Measurements from ENCODE around the gene TRIM7. TPM values are rescaled to one million over a fixed set of nuclear protein-coding genes. Genes with fewer than 3 reads are reported as not detected.
"Not testable (repeated sequence)": the region's sequence is repeated elsewhere in the genome, so short reads cannot be mapped to it uniquely, and the experiment has no call there.

TRIM7 gene
- total RNA-seq, 1 donor from 2014 or later = 16.9 TPM

DNA sequence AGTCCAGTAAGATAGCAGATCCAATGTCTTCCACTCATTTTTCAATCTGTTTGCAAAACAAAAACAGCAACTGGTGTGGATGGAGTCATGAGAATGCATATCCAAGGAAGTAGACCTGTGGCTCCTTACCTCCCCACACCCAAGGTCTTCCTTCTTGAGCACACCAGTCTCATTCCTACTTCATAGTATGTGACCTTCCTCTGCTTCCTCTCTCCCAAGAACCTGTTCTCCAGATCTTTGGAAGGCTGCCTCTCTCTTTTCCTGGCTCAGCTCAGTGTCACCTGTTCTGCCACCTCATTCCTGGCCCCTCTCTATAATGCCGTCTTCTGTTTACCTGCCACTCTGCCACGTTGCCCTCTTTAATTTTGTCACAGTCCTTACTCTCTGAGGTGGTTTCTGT lies 7.9 kb upstream of the TRIM7 start:
- no peak for DNase-seq (ENCODE audit: low read depth, low spot score)

GRCh38 chr5:181212080-181212479 lies 7.1 kb upstream of the TRIM7 start:
- no peak for DNase-seq (ENCODE audit: low read depth, low spot score)

DNA sequence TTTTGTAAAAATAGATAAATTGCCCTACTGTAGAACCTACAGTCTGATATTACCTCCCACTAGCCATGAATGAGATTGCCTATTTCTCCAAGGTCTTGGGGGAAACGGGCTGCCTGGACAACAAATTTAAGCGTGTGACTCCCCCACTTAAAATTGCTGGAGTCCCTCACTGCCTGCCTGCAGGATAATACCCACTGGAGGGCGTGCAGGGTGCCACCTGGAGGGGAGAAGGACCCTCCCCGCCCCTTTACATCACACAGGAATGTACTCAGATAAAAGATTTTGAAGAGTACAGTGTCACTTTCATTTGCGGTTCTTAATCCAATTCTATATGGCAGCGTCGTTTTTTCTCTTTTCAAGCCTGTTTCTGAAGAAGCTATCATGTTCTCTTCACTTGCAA lies 6.2 kb upstream of the TRIM7 start:
- DNase-seq (ENCODE audit: low read depth, low spot score) = no peak

- not testable (repeated sequence) for DNase-seq (ENCODE audit: low read depth, low spot score)
Measured at GRCh38 chr5:181210698-181211097, 5.7 kb upstream of the TRIM7 start.

- not testable (repeated sequence) for DNase-seq (ENCODE audit: low read depth, low spot score)
Measured at GRCh38 chr5:181210148-181210547, 5.2 kb upstream of the TRIM7 start.

GRCh38 chr5:181209006-181209405 lies 4.0 kb upstream of the TRIM7 start:
- not testable (repeated sequence) for DNase-seq (ENCODE audit: low read depth, low spot score)

GRCh38 chr5:181207960-181208253 lies 2.9 kb upstream of the TRIM7 start:
- no peak for DNase-seq (ENCODE audit: low read depth, low spot score)

DNA sequence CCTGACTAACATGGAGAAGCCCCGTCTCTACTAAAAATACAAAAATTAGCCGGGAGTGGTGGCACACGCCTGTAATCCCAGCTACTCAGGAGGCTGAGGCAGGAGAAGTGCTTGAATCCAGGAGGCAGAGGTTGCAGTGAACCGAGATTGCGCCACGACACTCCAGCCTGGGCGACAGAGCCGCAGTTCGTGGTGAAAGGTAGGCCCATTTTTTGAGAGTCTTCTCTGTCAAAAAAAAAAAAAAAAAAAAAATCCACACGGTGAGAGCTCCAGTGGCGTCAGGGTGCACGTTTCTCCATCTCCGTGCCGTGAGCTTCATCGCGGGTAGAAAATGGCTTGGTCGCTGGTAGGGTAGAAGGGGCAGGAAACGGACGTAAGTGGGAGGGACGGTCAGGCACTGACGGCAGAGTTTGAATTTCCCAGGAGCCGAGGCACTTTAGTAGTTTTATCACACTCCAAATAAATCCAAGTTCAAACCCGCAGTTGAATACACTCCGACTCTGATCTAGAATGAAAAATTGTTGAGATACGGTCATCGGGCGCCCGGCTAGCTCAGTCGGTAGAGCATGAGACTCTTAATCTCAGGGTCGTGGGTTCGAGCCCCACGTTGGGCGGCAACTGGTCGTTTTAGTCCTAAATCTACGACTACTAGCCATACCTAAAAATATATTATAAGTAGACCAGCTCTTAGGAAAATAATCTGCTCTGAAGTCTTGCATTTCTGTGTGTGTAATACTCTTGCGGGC lies 2.4 kb upstream of the TRIM7 start:
- DNase-seq (ENCODE audit: low read depth, low spot score) = no peak

- DNase-seq (ENCODE audit: low read depth, low spot score) = no peak
Measured at GRCh38 chr5:181205761-181206649, 1.0 kb upstream of the TRIM7 start.

- DNase-seq (ENCODE audit: low read depth, low spot score) = no peak
Measured at GRCh38 chr5:181204113-181204825, 727 bp downstream of the TRIM7 start.

GRCh38 chr5:181203777-181204112 lies 1.3 kb downstream of the TRIM7 start:
- no peak for DNase-seq (ENCODE audit: low read depth, low spot score)

- no peak for DNase-seq (ENCODE audit: low read depth, low spot score)
Measured at GRCh38 chr5:181203093-181203711, 1.8 kb downstream of the TRIM7 start.

DNA sequence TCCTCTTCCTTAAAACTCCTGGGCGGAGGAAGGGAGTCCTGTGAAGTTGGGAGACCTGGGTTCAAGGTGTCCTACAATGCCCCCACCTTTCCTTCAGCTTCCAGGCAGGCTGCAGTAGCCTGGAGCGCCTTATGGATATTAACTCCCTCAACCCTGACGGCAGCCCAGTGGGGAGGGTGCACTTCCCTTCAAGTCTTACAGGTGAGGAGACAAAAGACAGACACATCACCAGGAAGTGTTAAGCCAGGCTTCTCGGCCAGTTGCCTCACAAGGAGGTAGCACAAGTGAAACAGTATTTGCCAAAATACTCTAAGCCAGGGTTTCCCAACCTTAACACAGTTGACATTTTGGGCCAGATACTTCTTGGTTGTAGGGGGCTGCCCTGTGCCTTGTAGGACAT lies 4.2 kb downstream of the TRIM7 start:
- no peak for DNase-seq (ENCODE audit: low read depth, low spot score)

- DNase-seq (ENCODE audit: low read depth, low spot score) = no peak
Measured at GRCh38 chr5:181199881-181200638, 4.9 kb downstream of the TRIM7 start.

GRCh38 chr5:181198905-181199519 lies 6.0 kb downstream of the TRIM7 start:
- no peak for DNase-seq (ENCODE audit: low read depth, low spot score)

DNA sequence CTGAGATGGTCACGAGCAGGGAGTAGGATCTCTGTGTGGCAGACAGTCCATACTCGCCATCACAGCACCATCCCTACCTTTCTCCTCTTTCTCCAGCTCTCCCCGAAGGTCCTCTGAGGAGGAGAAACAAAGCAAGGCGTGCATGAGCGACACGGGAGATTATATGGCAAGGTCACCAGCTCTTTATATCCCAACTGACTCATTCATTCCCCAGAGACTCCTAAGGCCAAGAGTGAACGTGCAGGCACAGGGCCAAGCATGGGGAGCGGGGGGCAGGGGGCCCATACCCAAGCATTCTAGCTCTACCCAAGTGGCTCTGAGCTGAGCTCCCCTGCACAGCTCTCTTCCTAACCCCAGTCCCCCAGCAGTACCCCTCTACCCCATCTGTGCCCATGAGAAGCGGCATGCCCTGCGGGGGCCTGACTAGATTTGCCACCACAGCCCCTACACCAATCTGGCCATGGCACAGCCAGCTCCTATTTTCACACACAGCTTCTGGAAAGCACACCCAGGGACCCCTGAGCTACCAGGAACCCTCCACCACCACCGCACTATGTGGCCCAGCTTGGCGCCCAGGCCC lies 6.8 kb downstream of the TRIM7 start:
- DNase-seq (ENCODE audit: low read depth, low spot score) = no peak

- no peak for DNase-seq (ENCODE audit: low read depth, low spot score)
Measured at GRCh38 chr5:181197326-181197951, 7.6 kb downstream of the TRIM7 start.

DNA sequence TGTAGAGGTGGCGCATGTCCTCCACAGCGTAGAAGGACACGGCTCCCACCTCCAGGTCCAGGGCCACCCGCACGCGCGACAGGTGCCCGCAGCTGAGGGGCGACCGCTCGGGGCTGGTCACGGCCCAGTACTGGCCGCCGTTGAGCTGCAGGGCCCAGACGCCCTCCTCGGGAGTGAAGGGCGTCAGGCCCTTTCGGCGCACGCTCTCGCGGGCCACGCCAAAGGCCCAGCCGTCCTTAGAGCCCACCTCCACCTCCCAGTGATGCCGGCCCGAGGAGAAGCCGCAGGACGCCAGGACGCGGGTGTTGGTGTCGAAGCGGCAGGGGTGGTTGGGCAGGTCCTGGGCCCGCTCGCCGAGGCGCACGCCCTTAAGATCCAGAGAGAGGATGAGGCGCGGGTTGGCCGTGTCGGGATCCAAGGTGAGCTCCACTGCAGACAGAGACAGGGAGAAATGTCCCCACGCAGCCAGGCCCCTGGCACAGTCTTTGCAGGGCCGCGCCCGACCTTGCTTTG lies 9.7 kb downstream of the TRIM7 start:
- DNase-seq (ENCODE audit: low read depth, low spot score) = no peak

DNA sequence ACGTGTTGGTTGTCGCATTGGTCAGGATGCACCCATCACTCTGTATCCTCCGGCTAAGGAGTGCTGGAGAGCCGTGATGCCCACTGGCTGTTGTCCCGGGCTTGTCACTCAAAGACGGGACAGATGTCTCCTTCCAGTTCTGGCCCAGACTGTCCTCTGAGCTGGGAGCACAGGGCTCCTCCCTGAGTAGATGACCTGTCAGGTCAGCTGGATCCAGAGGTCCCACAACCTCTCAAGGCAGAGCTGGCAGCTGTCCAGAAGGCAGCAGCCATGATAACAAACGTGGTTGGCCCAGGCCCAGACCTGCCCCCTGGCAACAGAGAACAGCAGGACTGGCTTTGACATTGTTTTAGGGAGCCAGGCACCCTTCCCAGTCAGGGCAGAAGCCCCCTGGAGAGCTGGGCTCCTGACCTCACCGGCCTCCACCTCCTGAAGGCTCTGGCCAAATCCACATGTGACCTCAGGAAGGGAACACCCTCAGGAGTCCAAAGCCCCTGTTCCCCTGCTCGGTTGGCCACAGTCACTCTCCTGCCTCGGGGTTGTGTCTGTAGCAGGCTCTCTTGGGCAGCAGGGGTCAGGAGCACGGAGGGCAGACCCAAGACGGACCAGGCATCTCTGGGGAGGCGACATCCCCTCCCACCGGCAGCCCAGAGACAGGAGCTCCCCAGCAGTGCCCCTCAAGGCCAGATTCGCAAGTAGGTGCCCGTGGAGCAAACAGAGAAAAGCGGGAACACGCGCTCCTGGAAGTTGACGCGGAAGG lies 10.3 kb downstream of the TRIM7 start:
- DNase-seq (ENCODE audit: low read depth, low spot score) = no peak

Data from pulmonary artery endothelial cell (primary cell).